Measurements from ENCODE around the gene GOSR2.
"Not testable (repeated sequence)": the region's sequence is repeated elsewhere in the genome, so short reads cannot be mapped to it uniquely, and the experiment has no call there.

Gene GOSR2

DNA sequence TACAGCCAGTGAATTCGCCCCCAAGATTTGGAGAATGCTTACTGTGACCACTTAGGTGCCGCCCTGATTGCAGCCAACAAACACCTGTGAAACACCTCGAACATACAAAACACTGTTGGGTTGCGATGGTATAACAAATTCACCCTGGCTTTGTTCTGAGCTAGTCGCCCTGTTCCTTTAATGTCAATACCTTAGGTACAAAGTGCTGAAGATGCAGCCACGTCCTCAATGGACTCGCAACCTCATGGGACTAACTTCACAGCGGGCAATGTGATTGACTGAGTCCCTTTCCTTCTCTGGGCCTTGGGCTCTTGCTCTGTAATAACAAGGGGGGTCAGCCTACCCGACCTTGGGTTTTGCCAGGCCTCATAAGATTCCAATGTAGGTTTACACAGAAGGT is 28.9 kb upstream of the GOSR2 start:
- no peak for DNase-seq (ENCODE audit: low read depth in 2 of 2)

DNA sequence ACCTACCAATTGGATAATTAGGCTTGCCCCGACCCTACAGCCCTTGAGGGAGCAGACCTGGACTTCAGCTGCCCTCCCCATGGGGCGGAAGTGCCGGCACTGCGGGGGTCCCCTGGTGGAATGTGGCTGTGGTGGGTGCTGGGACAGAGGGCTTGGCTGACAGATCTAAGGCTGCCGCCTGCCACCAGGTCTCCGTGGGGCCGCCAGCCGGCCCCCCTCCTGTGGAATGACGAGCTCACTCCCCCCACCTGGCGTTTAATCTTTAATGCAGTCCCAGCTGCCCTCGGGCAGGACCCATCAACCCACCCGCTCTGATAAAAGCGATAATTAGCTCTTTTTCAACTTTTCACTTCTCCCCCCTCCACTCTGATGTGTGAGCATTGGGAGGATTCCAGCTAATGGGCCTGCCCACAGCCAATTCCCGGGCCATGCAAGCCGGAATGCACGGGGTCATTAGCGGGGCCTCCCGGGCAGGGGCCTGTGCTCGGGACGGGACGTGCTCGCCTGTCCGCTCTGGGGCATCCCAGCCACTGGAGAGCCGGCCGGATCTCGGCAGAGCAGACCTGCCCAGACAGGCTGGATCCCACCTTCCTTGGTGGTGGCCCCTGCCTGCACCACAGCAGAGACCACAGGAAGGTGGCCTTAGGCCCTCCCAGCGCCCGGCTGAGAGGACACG is 28.3 kb upstream of the GOSR2 start:
- no peak for DNase-seq (ENCODE audit: low read depth in 2 of 2)

DNA sequence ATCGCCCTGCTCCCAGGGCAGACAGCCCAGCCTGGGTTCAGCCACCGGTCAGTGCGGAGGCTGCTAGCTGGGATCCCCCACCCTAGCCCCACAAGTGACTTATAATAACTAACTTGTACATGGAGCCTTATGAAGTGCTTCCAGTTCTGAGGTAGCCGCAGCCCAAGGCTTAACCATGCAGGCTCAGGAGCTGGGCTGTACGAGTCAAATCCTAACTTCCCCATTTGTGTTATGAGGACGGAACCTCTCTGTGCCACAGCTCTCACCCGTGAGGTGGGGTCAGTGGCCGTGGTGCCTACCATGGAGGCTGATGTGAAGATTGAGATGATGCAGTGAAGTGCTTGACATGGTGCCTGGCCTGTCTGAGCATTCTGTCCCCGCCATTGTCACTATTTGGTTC is 27.8 kb upstream of the GOSR2 start:
- no peak for DNase-seq (ENCODE audit: low read depth in 2 of 2)

DNA sequence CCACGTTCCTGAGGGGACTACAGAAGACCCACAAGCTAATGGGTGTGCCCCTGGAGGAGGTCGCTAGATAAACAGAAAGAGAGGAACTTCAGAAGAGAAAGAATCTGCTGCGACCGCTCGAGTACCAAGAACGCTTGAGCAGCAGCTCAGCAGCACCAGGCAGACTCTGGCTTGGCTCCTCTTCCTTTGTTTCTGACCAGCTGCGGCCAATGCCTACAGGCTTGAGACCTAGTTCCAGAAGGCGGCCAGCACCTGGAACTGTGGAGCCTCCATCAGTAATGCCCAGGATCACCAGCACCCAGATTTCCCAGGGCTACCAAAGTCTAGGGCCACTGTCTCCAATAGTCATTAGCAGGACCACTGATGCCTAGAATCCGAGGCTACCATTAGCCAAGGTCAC is 26.0 kb upstream of the GOSR2 start:
- DNase-seq (ENCODE audit: low read depth in 2 of 2): no peak

DNA sequence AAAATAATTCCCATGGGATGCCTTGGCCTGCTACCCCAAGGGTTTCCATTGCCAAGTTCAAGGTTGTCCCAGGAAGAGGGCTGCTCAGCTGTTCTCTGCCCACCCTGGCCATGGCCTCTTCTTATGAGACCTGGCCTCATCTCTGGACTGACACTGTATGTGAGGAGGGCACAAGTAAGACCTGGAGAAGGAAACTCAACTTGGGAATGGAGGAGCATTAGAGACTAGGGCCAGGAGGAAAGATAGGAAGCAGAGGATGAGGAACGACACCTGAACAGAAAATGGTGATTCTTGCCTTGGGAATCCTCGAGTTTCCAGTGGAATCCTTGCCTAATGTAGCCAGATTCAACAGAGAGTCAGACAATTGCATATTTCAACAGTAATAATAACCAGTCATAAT is 24.6 kb upstream of the GOSR2 start:
- DNase-seq (ENCODE audit: low read depth in 2 of 2): no peak

DNA sequence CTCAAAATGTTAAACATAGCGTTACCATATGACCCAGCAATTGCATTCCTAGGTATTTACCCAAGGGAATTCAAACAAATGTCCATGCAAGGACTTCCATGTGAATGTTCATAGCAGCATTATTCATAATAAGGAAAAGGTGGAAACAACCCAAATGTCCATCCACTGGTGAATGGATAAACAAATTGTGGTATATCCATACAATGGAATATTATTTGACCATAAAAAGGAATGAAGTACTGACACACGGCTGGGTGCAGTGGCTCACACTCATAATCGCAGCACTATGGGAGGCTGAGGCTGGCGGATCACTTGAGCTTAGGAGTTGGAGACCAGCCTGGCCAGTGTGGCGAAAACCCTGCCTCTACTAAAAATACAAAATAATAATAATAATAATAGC is 24.1 kb upstream of the GOSR2 start:
- DNase-seq (ENCODE audit: low read depth in 2 of 2): no peak

DNA sequence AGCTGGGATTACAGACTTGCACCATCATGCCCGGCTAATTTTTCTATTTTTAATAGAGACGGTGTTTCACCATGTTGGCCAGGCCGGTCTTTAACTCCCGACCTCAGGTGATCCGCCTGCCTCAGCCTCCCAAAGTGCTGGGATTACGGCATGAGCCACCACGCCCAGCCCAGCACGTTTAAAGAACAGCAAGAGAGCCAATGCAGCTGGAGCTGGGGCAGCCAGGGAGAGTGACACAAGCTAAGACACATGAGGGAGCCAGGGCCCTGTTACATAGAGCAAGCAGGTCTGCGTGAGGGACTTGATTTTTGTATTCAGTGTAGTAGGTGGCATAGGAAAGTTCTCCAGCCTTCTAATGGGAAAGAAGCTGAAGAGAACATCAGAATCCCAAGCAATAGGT is 21.7 kb upstream of the GOSR2 start:
- DNase-seq (ENCODE audit: low read depth in 2 of 2): no peak

DNA sequence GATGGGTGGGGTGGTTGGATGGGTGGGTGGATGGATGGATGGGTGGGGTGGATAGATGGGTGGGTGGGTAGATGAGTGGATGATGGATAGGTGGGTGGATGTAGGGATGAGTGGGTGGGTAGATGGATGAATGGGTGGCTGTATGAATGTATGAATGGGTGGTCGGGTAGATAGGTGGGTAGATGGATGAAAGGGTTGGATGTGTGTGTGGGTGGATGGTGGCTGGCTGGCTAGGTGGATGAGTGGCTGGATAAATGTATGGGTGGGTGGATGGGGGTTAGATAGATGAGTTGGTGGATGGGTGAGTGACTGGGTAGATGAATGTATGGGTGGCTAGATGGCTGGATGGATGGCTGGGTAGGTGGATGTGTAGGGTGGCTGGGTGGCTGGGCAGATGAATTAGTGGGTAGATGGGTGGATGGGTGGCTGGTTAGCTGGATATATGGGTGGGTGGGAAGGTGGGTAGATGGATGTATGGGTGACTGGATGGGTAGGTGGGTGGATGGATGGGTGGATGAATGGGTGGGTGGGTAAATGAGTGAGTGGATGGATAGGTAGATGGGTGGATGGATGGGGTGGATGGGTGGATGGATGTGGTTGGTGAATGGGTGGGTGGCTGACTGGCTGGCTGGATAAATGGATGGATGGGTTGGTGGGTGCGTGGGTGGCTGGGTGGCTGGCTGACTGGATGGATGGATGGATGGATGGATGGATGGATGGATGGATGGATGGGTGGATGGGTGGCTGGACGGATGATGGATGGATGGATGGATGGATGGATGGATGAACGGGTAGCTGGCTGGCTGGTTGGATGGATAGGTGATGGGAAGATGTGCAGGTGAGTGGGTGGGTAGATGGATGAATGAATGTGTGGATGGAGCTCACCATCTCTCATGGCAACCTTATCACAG is 18.9 kb upstream of the GOSR2 start:
- DNase-seq (ENCODE audit: low read depth in 2 of 2): no peak

DNA sequence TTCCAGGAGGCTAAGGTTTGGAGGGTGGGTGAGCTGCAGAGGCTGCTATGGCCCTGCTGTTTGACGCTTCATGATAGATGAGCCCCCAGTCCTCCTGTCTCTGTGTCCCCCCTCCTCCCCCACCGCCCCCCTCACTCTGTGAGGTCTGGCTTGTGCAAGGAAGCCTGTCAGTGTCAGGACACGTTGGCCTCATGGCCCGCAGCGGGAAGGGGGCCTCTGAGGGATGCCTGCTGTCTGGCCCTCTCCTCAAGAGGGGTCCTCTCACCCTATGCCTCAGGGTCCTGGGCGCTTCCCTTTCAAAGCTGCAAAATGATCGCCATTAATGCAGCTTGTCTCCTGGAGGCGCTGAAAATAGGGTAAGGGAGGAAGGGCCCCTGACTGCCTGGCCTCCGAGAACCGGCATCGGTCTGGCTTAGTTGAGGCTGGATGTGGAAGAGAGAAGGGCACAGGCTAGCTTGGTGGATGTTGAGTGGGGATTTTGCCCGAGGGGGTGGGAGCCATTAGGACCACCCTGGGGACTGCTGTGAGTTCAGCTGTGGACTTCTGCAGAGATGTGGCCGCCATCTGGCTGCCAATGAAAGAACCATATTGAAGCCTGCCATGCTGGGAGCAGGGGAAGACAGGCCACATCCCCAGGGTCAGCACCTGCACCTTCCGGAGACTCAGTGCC is 14.8 kb upstream of the GOSR2 start:
- DNase-seq (ENCODE audit: low read depth in 2 of 2): no peak

DNA sequence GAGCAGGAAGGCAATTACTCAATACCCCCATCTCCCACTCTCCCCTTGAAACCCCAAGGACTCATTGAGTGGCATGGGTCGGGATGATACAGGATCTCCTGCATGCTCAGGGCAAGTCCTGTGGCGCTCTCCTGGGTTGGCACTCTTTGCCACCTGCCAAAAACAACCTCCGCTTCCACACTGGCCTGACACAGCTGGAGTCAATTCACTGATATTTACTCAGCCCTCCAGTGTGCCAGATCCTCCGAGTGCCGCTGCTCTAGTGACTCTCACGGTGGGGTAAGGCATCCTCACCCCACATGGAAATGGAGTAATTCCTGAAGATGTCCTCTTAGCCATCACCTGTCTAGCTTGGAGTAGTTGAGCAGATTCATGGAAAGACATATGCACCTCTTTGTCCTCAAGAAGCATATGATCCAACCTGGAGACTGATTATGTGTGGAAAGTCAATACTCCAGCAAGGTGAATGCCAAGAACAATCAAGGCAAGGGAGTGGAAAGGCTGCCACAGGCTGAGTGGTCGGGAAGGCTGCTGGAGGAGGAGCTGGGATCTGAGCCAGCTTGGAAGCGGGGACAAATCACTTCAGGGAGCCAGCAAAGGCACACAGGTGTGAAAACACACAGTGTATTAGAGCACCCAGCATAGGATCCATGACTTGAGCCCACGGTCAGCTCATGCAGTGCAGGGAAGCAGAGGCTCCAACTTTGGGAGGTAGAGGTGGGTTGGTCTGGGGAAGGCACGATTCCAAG is 12.6 kb upstream of the GOSR2 start:
- no peak for DNase-seq (ENCODE audit: low read depth in 2 of 2)

DNA sequence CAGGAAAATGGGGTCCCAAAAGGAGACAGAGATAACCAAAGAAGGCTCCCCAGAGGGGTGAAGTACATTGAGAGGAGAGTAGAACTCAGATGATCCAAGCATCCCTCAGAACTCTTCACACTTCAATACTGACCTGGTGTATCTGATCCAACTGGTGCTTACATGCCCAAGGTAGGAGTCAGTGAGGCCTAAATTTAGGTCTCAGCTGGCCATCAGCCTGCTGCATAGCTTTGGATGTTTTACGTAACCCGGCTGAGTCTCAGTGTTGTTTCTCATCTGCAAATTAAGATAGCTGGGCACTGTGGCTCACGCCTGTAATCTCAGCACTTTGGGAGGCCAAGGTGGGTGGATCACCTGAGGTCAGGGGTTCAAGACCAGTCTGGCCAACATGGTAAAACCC is 11.6 kb upstream of the GOSR2 start:
- no peak for DNase-seq (ENCODE audit: low read depth in 2 of 2)

DNA sequence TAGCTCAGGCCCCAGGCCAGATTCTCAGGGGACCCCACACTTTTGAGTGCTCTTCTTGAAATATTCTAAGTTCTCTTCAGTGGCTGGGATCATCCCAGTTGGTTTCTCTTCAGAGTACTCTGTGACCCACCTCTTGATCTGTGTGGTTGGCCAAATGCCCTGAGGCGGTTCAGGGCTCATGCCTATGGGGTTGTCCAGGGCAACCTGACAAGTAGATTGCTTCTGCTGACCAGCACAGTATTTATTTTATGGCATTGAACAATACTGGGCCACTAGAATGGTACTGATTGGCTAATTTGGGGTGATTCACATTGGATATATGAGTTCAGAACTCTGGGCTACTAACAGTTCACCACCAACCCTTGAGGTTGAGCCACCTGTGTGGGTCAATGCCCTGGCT is 7.4 kb upstream of the GOSR2 start:
- no peak for DNase-seq (ENCODE audit: low read depth in 2 of 2)

DNA sequence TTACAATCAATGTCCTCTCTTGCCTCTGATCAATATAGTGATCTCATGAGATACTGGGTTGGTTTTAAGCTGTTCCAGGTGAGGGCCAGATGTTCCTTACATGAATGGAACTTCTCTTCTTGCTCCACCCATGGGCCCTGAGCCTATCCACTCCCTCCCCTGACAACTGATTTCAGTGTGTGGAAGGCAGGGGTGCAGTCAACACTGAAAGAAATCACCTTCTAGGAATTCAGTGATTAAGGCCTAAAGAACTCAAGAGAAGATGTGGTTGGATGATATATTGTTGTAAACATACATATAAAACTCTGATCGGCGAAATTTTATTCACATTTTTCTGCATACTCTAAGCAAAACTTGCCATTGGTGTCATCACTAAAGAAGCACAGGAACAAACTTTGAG is 6.7 kb upstream of the GOSR2 start:
- DNase-seq (ENCODE audit: low read depth in 2 of 2): no peak

DNA sequence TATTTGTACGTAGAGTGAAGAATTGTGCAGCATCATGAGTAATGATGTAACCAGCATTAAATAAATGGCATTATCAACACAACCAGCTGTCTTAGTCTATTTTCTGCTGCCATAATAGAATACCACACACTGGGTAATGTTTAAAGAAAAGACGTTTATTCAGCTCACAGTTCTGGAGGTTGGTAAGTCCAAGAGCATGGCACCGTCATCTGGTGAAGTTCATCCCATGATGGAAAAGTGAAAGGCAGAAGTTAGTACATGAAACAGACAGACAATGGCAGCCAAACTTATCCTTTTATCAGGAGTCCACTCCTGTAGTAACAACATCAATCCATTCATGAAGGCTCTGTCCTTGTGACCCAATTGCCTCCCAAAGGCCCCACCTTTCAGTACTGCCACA is 6.3 kb upstream of the GOSR2 start:
- DNase-seq (ENCODE audit: low read depth in 2 of 2): no peak

DNA sequence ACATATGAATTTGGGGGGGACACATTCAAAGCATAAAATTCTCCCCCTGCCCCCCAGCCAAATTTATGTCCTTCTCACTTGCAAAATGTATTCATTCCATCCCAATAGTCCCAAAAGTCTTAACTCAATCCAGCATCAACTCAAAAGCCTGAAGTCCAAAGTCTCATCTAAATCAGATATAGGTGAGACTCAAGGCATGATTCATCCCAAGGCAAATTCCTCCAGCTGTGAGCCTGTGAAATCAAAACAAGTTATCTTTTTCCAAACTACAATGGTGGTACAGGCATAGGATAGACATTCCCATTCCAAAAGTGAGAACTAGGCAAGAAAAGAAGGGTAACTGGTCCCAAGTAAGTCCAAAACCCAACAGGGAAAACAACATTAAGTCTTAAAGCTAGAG is 5.9 kb upstream of the GOSR2 start:
- DNase-seq (ENCODE audit: low read depth in 2 of 2): no peak

DNA sequence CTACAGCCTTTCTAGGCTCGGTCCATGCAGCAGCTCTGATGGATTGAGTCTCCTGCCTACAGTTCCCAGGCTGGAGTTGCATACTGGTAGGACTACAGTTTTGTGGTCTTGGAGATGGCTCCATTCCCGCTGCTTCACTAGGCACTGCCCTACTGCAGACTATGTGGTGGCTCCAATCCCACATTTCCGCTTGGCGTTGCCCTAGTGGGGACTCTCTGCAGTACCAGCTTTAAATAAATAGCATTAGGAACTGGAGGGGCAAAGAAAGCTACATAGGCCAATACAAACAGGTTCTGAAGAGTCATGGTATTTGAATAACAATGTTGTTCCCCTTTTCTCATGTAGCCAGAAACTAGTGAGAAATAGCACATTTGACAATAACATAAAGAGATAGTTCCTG is 5.4 kb upstream of the GOSR2 start:
- DNase-seq (ENCODE audit: low read depth in 2 of 2): no peak

DNA sequence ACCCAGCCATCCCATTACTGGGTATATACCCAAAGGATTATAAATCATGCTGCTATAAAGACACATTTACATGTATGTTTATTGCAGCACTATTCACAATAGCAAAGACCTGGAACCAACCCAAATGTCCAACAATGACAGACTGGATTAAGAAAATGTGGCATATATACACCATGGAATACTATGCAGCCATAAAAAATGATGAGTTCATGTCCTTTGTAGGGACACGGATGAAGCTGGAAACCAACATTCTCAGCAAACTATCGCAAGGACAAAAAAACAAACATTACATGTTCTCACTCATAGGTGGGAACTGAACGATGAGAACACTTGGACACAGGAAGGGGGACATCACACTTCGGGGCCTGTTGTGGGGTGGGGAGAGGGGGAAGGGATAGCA is 998 bp upstream of the GOSR2 start:
- DNase-seq (ENCODE audit: low read depth in 2 of 2): not testable (repeated sequence)

DNA sequence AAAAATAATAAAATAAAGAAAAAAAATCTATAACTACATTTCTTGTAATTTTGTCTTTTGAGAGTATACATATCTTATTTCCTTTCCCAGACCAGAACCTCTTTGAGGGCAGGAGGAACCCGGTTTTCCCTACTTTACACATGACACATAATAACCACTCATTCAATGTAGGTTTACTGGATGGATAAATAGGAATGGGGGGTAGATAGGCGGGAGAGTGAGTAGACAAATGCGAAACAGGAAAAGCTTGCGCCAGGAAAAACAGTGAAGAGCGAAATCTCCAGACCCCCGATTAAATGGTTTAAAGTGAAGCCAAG is 515 bp upstream of the GOSR2 start:
- no peak for DNase-seq (ENCODE audit: low read depth in 2 of 2)

DNA sequence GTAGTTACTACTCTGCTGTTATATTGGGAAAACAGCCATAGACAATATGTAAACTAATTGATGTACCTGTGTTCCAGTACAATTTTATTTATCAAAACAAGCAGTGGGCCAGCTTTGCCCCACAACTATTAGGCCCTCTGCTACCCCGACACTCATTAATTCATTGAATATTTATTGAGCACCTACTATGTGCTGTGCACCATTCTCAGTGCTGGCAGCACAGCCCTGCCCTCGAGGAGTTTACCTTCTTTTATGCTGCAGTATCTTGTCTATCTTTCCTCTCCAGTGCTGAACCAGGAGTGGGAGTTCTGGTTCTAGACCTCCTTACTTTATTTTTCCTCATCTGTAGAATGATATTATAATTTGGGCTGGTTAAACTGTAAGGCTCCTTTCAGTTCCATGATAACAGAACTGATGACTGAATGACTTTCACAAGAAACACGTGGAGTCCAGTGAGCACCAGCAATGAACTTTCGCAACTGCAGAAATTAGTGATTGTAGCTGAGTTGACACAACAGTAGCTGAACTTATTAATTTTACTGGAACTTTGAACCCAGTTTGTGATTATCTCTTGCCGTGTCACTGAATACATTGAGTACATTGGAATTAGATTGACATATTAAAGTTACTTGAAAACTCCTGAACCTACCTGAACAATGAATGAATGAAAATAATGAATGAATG is 2.4 kb downstream of the GOSR2 start:
- DNase-seq (ENCODE audit: low read depth in 2 of 2): no peak

DNA sequence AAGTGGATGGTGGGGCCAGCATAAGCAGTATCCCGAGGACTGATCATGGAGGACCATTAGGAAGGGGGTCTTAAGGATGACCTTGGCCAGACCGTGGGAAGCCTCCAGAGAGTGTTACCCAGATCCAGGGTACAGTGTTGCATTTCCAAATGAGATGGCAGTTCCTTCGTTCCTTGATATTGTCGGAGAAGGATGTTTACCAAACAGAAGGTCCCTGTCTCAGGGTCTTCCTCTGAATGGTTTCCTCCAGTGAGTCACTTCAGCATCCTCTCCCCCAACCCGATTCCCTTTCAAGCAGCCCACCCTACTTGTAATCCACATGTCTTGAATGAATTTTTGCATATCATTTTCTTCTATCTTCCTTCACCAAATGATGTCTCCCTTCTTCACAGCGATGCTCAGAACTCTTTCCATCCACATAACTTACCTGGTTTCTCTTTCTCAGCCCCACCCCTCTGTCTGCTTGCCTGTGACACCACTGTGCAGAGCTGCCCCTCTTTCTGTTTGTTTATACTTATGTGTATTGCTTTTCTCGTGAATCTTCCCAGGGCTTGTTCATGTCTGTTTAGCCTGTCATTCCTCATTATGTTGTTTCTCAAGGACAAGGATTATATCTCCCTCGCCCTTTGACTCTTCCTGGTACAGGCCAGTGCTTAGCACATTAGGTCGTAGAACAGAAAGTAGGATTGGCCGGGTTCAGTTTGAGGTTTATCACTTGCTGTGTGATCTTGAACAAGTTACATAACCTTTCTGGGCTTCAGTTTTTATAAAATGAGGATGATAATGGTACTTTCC is 5.7 kb downstream of the GOSR2 start:
- no peak for DNase-seq (ENCODE audit: low read depth in 2 of 2)

DNA sequence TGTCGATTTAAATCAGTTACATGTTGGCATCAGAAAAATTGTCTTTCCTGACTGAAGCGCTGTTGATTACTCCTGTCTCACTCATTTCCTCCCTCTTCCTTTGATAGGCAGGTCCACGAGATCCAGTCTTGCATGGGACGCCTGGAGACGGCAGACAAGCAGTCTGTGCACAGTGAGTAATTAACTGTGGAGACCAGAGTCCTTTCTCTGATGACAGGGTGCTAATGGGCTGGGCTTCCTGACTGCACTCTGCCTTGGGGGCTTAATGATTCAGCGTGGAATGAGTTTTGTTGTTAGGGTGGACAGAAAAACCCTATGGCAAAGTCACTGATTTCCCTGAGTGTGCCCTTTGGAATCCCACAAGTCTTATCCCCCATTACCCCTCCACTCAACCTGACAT is 6.5 kb downstream of the GOSR2 start:
- no peak for DNase-seq (ENCODE audit: low read depth in 2 of 2)

Data from stimulated activated CD8-positive, alpha-beta memory T cell treated with anti-CD3 and anti-CD28 coated beads, Interleukin-2, amount 100 ng/mL, for 1 hour (primary cell).